ENCODE results near the gene SRSF8. TPM values are rescaled to one million over a fixed set of nuclear protein-coding genes. Genes with fewer than 3 reads are reported as not detected.
"Not testable (repeated sequence)": the region's sequence is repeated elsewhere in the genome, so short reads cannot be mapped to it uniquely, and the experiment has no call there.

The SRSF8 gene
- polyA plus RNA-seq, 3 donors from 2014 or later = 76.2 to 92.4 (median 82.6) TPM

DNA sequence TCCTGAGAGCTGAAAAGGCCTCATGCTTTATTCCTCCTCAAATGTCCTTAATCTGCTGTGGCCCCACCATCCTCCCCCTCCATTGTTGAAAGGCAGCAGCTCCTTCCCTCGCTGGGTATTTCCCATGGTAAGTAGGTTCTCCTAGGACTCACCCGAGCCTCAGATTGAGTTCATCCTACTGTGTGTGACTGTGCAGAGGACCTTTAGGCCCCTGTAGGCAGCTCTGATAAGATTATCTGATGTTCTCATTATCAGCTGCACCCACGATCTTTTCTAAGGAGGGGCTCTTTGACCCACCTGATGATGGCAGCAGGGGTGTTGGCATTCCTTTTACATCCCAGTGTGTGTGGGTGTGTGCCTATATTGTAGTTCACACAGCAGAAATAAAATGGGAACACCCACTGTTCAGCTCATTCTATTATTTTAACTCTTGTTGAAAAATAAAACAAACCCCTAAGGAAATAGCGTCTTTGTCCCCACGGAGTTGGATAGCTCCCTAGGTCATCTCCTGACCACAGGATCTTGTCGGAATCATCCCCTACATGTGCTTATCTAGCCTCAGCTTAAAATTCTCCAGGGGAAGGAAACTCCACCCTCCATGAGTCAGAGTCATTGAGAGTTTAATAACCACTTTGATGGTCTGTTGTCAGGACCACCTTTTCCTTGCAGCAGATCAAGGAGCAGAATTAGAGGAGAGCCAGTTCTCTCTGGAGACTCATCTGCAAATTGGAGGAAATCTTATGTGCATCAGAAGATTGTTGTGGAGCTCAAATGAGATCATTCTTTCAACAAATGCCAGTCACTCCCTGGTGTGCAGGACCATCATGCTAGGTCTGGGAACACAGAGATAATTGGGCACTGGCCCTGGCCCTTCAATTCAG is 42.2 kb downstream of the SRSF8 start:
- H3K36me3 Mint-ChIP-seq = peaks cover 4 to 17% (median 16%) of the 10 kb centered on the region in 3 donors
- H3K27ac Mint-ChIP-seq = no peak overlapping the region
- H3K4me3 Mint-ChIP-seq = no peak overlapping the region
- peaks cover 3 to 8% of the 10 kb centered on the region in 2 donors for H3K4me1 Mint-ChIP-seq
- peaks cover 0 to 2% (median 0%) of the 10 kb centered on the region in 3 donors for H3K27me3 Mint-ChIP-seq (ENCODE audit: low read depth in 3 of 3)
- DNase-seq = no peak
- H3K9me3 Mint-ChIP-seq = no peaks in the 10 kb centered on the region

DNA sequence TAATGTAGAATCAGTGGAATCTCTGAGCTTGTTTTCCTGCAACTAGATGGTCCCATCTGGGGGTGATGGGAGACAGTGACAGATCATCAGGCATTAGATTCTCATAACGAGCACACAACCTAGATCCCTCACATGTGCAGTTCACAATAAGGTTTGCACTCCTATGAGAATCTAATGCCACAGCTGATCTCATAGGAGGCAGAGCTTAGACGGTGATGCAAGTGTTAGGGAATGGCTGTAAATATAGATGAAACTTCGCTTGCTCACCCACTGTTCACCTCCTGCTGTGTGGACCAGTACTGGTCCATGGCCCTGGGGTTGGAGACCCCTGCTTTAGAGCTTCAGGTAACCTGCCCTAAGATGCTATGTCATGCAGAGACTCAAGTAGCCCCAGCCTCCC is 44.8 kb downstream of the SRSF8 start:
- H3K27ac Mint-ChIP-seq, H3K4me3 Mint-ChIP-seq: not testable (repeated sequence)

DNA sequence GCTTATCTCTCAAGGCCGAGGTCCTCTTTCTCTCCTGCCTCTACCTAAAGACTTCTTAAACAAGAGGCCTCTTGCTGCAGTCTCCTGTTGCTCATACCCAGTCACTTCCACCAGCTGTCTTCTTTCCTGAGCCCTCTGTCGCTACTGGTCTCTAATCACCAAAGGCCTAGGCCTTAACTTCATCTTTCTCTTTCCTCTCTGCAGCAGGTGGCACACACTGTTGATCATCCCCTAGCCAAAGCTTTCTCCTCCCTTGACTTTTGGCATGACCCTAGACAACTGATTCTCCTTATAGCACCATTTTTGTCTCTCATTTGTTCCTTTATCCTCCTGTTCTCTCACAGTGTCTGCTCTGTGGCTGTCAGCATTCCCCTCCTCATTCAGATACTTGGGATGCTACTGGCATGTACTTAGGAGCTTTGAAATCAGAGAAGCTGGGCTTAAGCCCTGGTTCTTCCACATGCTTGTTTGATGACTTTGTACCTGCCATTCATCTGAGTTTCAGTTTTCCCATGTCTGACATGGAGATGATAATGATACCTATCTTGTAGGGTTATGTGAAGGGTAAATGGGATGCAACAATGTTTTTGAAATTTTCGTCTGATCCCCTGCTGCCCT is 45.3 kb downstream of the SRSF8 start:
- H3K9me3 Mint-ChIP-seq = no peaks in the 10 kb centered on the region
- peak overlapping the region in 2 of 6 donors; percentile 12 to 22 for H3K27ac Mint-ChIP-seq
- DNase-seq = no peak
- peaks cover 5 to 8% of the 10 kb centered on the region in 2 donors for H3K4me1 Mint-ChIP-seq
- H3K27me3 Mint-ChIP-seq (ENCODE audit: low read depth in 3 of 3) = no peaks in the 10 kb centered on the region
- H3K4me3 Mint-ChIP-seq = no peak overlapping the region
- peaks cover 4 to 17% (median 16%) of the 10 kb centered on the region in 3 donors for H3K36me3 Mint-ChIP-seq

More for the DNA sequence above, 44.8 kb downstream of the SRSF8 start:
- peaks cover 4 to 17% (median 16%) of the 10 kb centered on the region in 3 donors for H3K36me3 Mint-ChIP-seq
- not testable (repeated sequence) for DNase-seq; H3K27me3 Mint-ChIP-seq (ENCODE audit: low read depth in 3 of 3); H3K4me1 Mint-ChIP-seq; H3K9me3 Mint-ChIP-seq

DNA sequence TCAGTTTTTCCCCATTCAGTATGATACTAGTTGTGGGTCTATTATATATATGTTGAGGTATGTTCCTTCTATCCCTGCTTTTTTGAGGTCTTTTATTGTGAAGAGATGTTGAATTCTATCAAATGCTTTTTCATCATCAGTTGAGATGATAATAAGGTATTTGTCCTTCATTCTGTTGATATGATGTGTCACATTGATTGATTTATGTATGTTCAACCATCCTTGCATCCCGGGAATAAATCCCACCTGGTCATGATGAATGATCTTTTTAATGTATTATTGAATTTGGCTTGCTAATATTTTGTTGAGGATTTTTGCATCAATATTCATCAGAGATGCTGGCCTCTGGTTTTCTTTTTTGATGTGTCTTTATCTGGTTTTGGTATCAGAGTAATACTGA is 48.9 kb downstream of the SRSF8 start:
- H3K27ac Mint-ChIP-seq = no peak overlapping the region
- H3K36me3 Mint-ChIP-seq = peaks cover 0 to 11% (median 0%) of the 10 kb centered on the region in 3 donors
- no peak for DNase-seq
- H3K4me3 Mint-ChIP-seq = no peak overlapping the region
- no peaks in the 10 kb centered on the region for H3K27me3 Mint-ChIP-seq (ENCODE audit: low read depth in 3 of 3)
- peaks cover 5 to 14% of the 10 kb centered on the region in 2 donors for H3K4me1 Mint-ChIP-seq
- no peaks in the 10 kb centered on the region for H3K9me3 Mint-ChIP-seq

DNA sequence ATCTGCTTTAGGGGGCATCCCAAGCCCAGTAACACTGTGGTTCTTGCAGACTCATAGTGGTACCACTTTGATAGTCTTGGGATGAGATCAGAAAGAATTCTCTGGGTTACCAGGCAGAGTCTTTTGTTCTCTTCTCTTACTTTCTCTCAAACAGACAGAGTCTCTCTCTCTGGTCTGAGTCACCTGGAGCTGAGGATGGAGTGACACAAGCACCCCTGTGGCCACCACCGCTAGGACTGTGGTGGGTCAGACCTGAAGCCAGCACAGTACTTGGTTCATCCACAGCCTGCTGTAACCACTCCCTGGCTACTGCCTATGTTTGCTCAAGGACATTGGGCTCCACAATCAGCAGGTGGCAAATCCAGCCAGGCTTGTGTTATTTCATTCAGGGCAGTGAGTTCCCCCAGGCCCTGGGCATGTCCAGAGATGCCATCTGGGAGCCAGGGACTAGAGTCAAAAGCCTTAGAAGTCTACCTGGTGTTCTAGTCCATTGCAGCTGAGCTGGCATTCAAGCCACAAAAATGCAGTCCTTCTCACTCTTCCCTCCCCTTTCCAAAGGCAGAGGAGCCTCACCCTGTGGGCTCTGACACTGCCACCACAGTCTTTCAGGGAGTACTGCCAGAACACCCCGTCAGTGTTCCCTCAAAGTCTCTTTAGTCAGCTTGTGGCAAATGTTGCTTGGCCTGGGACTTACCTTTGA is 52.8 kb downstream of the SRSF8 start:
- DNase-seq = no peak

More for the DNA sequence above, 52.8 kb downstream of the SRSF8 start:
- Mint-ChIP-seq H3K27ac (no peak overlapping the region), H3K9me3 (no peaks in the 10 kb centered on the region), H3K27me3 (ENCODE audit: low read depth in 3 of 3) (no peaks in the 10 kb centered on the region), H3K4me1 (peaks cover 0 to 6% of the 10 kb centered on the region in 2 donors), H3K36me3 (peaks cover 0 to 5% (median 0%) of the 10 kb centered on the region in 3 donors), H3K4me3 (no peak overlapping the region)

Other genes starting within 250 kb of the SRSF8 start
- 10 to 100 TPM; 40.4 to 48.7 (median 47.2) TPM for gene CWC15, start 93.4 kb upstream of the SRSF8 start, polyA plus RNA-seq
- under 1 TPM in 2 of 3 donors, not detected in 1; 0.10 to 0.22 TPM for gene KDM4D, start 93.2 kb upstream of the SRSF8 start, polyA plus RNA-seq
- not detected for gene KDM4E, start 41.7 kb upstream of the SRSF8 start, polyA plus RNA-seq
- gene KDM4F, start 17.5 kb upstream of the SRSF8 start, polyA plus RNA-seq = not detected
- 10 to 100 TPM; 12.6 to 17.2 (median 15.1) TPM for gene ENDOD1, start 22.9 kb downstream of the SRSF8 start, polyA plus RNA-seq
- gene SESN3, start 164.3 kb downstream of the SRSF8 start, polyA plus RNA-seq = under 1 TPM; 0.29 to 0.45 (median 0.33) TPM

All from immature natural killer cell (primary cell).